ENCODE data around the gene CTTNBP2NL. TPM values are rescaled to one million over a fixed set of nuclear protein-coding genes. Genes with fewer than 3 reads are reported as not detected.
"Not testable (repeated sequence)": the region's sequence is repeated elsewhere in the genome, so short reads cannot be mapped to it uniquely, and the experiment has no call there.

CTTNBP2NL gene
- total RNA-seq, 1 donor from 2014 or later, result 39.0 TPM

GRCh38 chr1:112449630-112449983 is 53.6 kb downstream of the CTTNBP2NL start:
- no peaks in the 10 kb centered on the region for H3K27me3 Mint-ChIP-seq (ENCODE audit: low read depth)

GRCh38 chr1:112450773-112451172 is 54.8 kb downstream of the CTTNBP2NL start:
- no peak overlapping the region for H3K27ac Mint-ChIP-seq (ENCODE audit: unreplicated experiment)
- no peaks in the 10 kb centered on the region for H3K9me3 Mint-ChIP-seq
- H3K36me3 Mint-ChIP-seq (ENCODE audit: low read depth), result peaks cover 2% of the 10 kb centered on the region
- H3K4me1 Mint-ChIP-seq, result no peaks in the 10 kb centered on the region
- H3K27me3 Mint-ChIP-seq (ENCODE audit: low read depth), result no peaks in the 10 kb centered on the region
- H3K4me3 Mint-ChIP-seq, result no peak overlapping the region
- DNase-seq (ENCODE audit: low read depth, low spot score), result no peak
- TF ChIP-seq CTCF (conservative IDR thresholded peaks at IDR 0.05), result no peak

More at GRCh38 chr1:112449630-112449983, 53.6 kb downstream of the CTTNBP2NL start:
- TF ChIP-seq CTCF (conservative IDR thresholded peaks at IDR 0.05), result no peak
- DNase-seq (ENCODE audit: low read depth, low spot score), result no peak
- H3K9me3 Mint-ChIP-seq, result no peaks in the 10 kb centered on the region
- H3K4me1 Mint-ChIP-seq, result no peaks in the 10 kb centered on the region
- H3K4me3 Mint-ChIP-seq, result no peak overlapping the region
- peaks cover 2% of the 10 kb centered on the region for H3K36me3 Mint-ChIP-seq (ENCODE audit: low read depth)
- H3K27ac Mint-ChIP-seq (ENCODE audit: unreplicated experiment), result no peak overlapping the region

GRCh38 chr1:112451301-112451700 is 55.3 kb downstream of the CTTNBP2NL start:
- H3K27ac Mint-ChIP-seq (ENCODE audit: unreplicated experiment); H3K9me3 Mint-ChIP-seq; H3K27me3 Mint-ChIP-seq (ENCODE audit: low read depth); H3K4me3 Mint-ChIP-seq; DNase-seq (ENCODE audit: low read depth, low spot score); H3K36me3 Mint-ChIP-seq (ENCODE audit: low read depth); H3K4me1 Mint-ChIP-seq: not testable (repeated sequence)

DNA sequence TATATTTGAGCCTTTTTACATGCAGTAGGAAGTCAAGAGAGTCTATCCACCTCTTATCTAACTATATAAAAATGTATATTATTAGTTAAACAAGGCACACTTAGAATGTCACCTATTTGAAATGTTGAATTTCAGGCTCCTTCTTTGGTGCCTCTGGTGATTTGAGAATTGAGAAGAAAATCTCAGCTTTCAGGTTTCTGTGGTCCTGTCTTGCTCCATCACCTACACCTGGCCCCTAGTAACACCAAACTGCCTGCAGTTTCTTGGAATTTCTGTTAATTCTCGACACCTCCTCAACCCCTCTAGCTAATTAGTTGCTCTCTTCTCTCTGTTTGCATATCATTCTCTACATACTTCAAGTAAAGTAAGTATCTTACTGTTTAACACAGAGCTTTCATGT is 57.9 kb downstream of the CTTNBP2NL start:
- Mint-ChIP-seq H3K4me3 (no peak overlapping the region), H3K27ac (ENCODE audit: unreplicated experiment) (no peak overlapping the region), H3K9me3 (no peaks in the 10 kb centered on the region), H3K27me3 (ENCODE audit: low read depth) (no peaks in the 10 kb centered on the region), H3K36me3 (ENCODE audit: low read depth) (peaks cover 10% of the 10 kb centered on the region), H3K4me1 (no peaks in the 10 kb centered on the region)
- DNase-seq (ENCODE audit: low read depth, low spot score), result no peak
- no peak for TF ChIP-seq CTCF (conservative IDR thresholded peaks at IDR 0.05)

GRCh38 chr1:112454316-112454715 is 58.3 kb downstream of the CTTNBP2NL start:
- Mint-ChIP-seq H3K9me3 (no peaks in the 10 kb centered on the region), H3K36me3 (ENCODE audit: low read depth) (peaks cover 8% of the 10 kb centered on the region), H3K4me1 (no peaks in the 10 kb centered on the region), H3K4me3 (no peak overlapping the region), H3K27ac (ENCODE audit: unreplicated experiment) (no peak overlapping the region), H3K27me3 (ENCODE audit: low read depth) (no peaks in the 10 kb centered on the region)
- DNase-seq (ENCODE audit: low read depth, low spot score), result no peak
- no peak for TF ChIP-seq CTCF (conservative IDR thresholded peaks at IDR 0.05)

DNA sequence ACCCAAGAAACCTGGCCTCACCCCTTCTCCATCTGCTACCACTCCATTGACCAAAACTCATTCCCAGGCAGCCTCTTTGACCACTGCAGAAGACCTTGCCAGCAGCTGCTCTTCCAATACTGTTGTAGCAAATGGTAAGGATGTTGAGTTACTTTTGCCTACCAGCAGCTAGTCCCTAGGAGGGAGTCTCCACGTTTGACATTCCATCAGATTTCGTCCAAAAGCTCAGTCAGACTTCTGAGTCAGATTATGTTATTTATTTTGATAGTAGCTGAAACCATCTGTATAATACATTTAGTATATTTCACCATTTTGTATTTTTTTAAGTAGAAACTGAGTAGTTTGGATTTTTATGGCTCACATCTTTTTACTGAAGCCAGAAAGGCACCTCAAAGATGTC is 61.2 kb downstream of the CTTNBP2NL start:
- no peaks in the 10 kb centered on the region for H3K9me3 Mint-ChIP-seq
- no peak overlapping the region for H3K27ac Mint-ChIP-seq (ENCODE audit: unreplicated experiment)
- peaks cover 8% of the 10 kb centered on the region for H3K36me3 Mint-ChIP-seq (ENCODE audit: low read depth)
- TF ChIP-seq CTCF (conservative IDR thresholded peaks at IDR 0.05), result no peak
- H3K4me1 Mint-ChIP-seq, result no peaks in the 10 kb centered on the region
- no peaks in the 10 kb centered on the region for H3K27me3 Mint-ChIP-seq (ENCODE audit: low read depth)
- H3K4me3 Mint-ChIP-seq, result no peak overlapping the region
- DNase-seq (ENCODE audit: low read depth, low spot score), result no peak
